A673 (cell line): ENCODE data around the gene MDM2. TPM values are rescaled to one million over a fixed set of nuclear protein-coding genes. Genes with fewer than 3 reads are reported as not detected.
"Not testable (repeated sequence)": the region's sequence is repeated elsewhere in the genome, so short reads cannot be mapped to it uniquely, and the experiment has no call there.

Experiments
- BruUV-seq: library from RNA; stranded (reverse); fragments of 400-500 nt; replicated peaks from 2 replicates; lab custom pipeline; 2021; lab: Mats Ljungman, UMichigan
- CTCF ChIA-PET: fragments of 300-600 bp; sonication (Branson Sonifier 250); formaldehyde crosslinking; loops from one replicate; lab custom pipeline; 2022; ENCODE audit warnings: antibody characterized with exemption; lab: Charles Lee
- POLR2A ChIA-PET: fragments of 300-600 bp; sonication (Branson Sonifier 250); formaldehyde crosslinking; loops from one replicate; lab custom pipeline; 2022; ENCODE audit warnings: antibody characterized with exemption; ENCODE audit not compliant: low non-redundant PET; lab: Charles Lee
- DNase-seq: peaks from one replicate; pipeline ENCODE4 v3.0.0-alpha.2; 2015; ENCODE audit warnings: low spot score
- H3K27ac ChIP-seq: fragments of 200-600 bp; sonication (generic); 2 replicates; pipeline ENCODE4 v1.5.1; 2016; ENCODE audit warnings: mixed run types, low read depth, mild to moderate bottlenecking, mixed read lengths, antibody characterized with exemption, low read length; ENCODE audit not compliant: poor library complexity, severe bottlenecking
- H3K27me3 ChIP-seq: fragments of 200-600 bp; sonication (generic); replicated peaks from 2 replicates; pipeline ENCODE4 v1.6.1; 2017; ENCODE audit warnings: mixed run types, low read depth, mild to moderate bottlenecking, mixed read lengths, antibody characterized with exemption, low read length; ENCODE audit not compliant: insufficient read depth, poor library complexity
- H3K36me3 ChIP-seq: fragments of 200-600 bp; sonication (generic); 2 replicates; pipeline ENCODE4 v1.6.1; 2016; ENCODE audit warnings: mixed run types, mild to moderate bottlenecking, mixed read lengths, antibody characterized with exemption, low read length; ENCODE audit not compliant: insufficient read depth, poor library complexity, severe bottlenecking
- H3K4me1 ChIP-seq: fragments of 200-600 bp; sonication (generic); 2 replicates; pipeline ENCODE4 v1.6.1; 2017; ENCODE audit warnings: mixed run types, mild to moderate bottlenecking, mixed read lengths, antibody characterized with exemption, low read length; ENCODE audit not compliant: insufficient read depth, poor library complexity, severe bottlenecking
- H3K4me3 ChIP-seq: fragments of 200-600 bp; sonication (generic); 2 replicates; pipeline ENCODE4 v1.5.1; 2016; ENCODE audit warnings: low read depth, mixed run types, mild to moderate bottlenecking, mixed read lengths, low read length; ENCODE audit not compliant: poor library complexity, severe bottlenecking
- H3K9me3 ChIP-seq: fragments of 200-600 bp; sonication (generic); 2 replicates; pipeline ENCODE4 v1.6.1; 2016; ENCODE audit warnings: mixed run types, low read depth, mild to moderate bottlenecking, mixed read lengths, antibody characterized with exemption, low read length; ENCODE audit not compliant: poor library complexity, severe bottlenecking
- EZH2 ChIP-seq: fragments of 200-600 bp; sonication (generic); IDR thresholded peaks from 2 replicates; pipeline ENCODE4 v1.6.1; 2017; ENCODE audit warnings: borderline replicate concordance, low read depth, mild to moderate bottlenecking, mixed read lengths, antibody characterized with exemption, low read length; ENCODE audit not compliant: poor library complexity, severe bottlenecking
- intact Hi-C: fragments of 100-400 bp; cut with micrococcal nuclease; formaldehyde crosslinking; loops from one replicate; pipeline ENCODE4 v1.10.0; 2022; ENCODE audit not compliant: unreplicated experiment
- total RNA-seq: library from RNA; stranded (reverse); gene quantifications from 2 replicates; pipeline ENCODE4 v1.2.3, GENCODE V29; 2021
- TF ChIP-seq, protein P1 (sequence below): fragments of 300-800, 200-600 bp; sonication (generic); conservative IDR thresholded peaks from 2 replicates; pipeline ENCODE4 v1.5.1; 2017; ENCODE audit warnings: low read depth, mild to moderate bottlenecking, antibody characterized with exemption, low read length, moderate library complexity, mixed read lengths

Gene MDM2
- total RNA-seq, 1 experiment from 2014 or later, result 149 TPM

DNA sequence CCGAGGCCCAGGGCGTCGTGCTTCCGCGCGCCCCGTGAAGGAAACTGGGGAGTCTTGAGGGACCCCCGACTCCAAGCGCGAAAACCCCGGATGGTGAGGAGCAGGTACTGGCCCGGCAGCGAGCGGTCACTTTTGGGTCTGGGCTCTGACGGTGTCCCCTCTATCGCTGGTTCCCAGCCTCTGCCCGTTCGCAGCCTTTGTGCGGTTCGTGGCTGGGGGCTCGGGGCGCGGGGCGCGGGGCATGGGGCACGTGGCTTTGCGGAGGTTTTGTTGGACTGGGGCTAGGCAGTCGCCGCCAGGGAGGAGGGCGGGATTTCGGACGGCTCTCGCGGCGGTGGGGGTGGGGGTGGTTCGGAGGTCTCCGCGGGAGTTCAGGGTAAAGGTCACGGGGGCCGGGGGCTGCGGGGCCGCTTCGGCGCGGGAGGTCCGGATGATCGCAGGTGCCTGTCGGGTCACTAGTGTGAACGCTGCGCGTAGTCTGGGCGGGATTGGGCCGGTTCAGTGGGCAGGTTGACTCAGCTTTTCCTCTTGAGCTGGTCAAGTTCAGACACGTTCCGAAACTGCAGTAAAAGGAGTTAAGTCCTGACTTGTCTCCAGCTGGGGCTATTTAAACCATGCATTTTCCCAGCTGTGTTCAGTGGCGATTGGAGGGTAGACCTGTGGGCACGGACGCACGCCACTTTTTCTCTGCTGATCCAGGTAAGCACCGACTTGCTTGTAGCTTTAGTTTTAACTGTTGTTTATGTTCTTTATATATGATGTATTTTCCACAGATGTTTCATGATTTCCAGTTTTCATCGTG is 612 bp downstream of the MDM2 start:
- TSS peak; percentile 51 for BruUV-seq
- POLR2A ChIA-PET, result interaction anchor here (0.6 kb wide), 2 partner anchors 9 to 548 kb away, joined by 3 to 5 read pairs; no protein-coding TSS in a partner anchor
- CTCF ChIA-PET, result interaction anchor here (0.6 to 1.3 kb wide), 5 partner anchors 22 to 553 kb away, joined by 4 to 11 read pairs (median 5); no protein-coding TSS in a partner anchor

DNA sequence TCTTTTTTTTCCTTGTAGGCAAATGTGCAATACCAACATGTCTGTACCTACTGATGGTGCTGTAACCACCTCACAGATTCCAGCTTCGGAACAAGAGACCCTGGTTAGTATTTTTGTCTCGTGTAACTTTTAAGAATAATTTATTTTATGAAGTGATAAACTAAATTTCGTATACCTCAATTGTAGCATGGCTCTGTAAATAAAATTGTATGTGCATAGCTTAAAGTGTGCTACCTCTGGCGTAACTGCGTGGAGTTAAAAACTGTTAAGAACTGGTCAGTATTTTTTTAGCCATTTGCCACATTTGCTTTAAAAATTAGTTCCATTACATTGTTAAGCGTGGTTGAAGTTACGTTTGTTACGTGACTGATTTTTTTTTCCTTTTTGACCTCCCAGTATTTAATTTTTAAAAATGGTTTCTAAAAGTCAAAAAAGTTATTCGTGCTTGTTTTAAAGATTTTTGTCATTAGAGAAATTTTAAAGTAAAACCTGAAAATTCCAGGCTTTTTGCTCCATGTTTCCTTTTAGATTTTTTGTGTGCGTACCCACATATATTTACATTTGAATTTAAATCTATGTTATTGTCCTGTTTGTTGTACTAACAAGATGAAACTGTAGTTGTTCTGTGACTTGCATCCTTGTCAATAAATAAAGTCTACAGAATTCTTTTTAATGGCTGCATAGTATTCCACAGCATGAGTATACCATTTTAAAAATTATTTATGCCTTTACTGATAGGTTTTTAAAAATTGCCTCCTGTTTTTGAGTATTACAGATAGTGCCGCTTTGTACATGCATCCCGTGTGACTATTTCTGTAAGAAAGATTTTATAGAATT is 1.4 kb downstream of the MDM2 start:
- Histone ChIP-seq H3K4me1 (no peaks in the 10 kb centered on the region), H3K27ac (peak overlapping the region; percentile 97), H3K27me3 (no peaks in the 10 kb centered on the region), H3K9me3 (no peaks in the 10 kb centered on the region), H3K4me3 (peak overlapping the region; percentile 99), H3K36me3 (peaks cover 51% of the 10 kb centered on the region)
- TF ChIP-seq EZH2, result no peak
- TF ChIP-seq, protein P1, sequence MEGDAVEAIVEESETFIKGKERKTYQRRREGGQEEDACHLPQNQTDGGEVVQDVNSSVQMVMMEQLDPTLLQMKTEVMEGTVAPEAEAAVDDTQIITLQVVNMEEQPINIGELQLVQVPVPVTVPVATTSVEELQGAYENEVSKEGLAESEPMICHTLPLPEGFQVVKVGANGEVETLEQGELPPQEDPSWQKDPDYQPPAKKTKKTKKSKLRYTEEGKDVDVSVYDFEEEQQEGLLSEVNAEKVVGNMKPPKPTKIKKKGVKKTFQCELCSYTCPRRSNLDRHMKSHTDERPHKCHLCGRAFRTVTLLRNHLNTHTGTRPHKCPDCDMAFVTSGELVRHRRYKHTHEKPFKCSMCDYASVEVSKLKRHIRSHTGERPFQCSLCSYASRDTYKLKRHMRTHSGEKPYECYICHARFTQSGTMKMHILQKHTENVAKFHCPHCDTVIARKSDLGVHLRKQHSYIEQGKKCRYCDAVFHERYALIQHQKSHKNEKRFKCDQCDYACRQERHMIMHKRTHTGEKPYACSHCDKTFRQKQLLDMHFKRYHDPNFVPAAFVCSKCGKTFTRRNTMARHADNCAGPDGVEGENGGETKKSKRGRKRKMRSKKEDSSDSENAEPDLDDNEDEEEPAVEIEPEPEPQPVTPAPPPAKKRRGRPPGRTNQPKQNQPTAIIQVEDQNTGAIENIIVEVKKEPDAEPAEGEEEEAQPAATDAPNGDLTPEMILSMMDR, result no peak
- CTCF ChIA-PET, result interaction anchor here (0.6 to 1.3 kb wide), 2 partner anchors 21 to 27 kb away, joined by 7 to 11 read pairs; no protein-coding TSS in a partner anchor
- POLR2A ChIA-PET, result no interaction called here
- DNase-seq, result no peak
- BruUV-seq, result no TSS peak
- intact Hi-C loops, result loop anchor here (10.0 kb wide), 1 partner anchor 585 kb away; the partner anchor contains the start of gene IL26

More for the DNA sequence above, 612 bp downstream of the MDM2 start:
- peak overlapping the region; percentile 99 for H3K4me3 ChIP-seq
- H3K9me3 ChIP-seq, result no peaks in the 10 kb centered on the region
- peak overlapping the region; percentile 97 for H3K27ac ChIP-seq
- intact Hi-C loops, result loop anchor here (10.0 kb wide), 1 partner anchor 584 kb away; the partner anchor contains the start of gene IL26
- H3K27me3 ChIP-seq, result no peaks in the 10 kb centered on the region
- TF ChIP-seq EZH2, result no peak
- TF ChIP-seq, protein P1, result no peak
- no peaks in the 10 kb centered on the region for H3K4me1 ChIP-seq
- peak; percentile 75 for DNase-seq
- H3K36me3 ChIP-seq, result peaks cover 43% of the 10 kb centered on the region

DNA sequence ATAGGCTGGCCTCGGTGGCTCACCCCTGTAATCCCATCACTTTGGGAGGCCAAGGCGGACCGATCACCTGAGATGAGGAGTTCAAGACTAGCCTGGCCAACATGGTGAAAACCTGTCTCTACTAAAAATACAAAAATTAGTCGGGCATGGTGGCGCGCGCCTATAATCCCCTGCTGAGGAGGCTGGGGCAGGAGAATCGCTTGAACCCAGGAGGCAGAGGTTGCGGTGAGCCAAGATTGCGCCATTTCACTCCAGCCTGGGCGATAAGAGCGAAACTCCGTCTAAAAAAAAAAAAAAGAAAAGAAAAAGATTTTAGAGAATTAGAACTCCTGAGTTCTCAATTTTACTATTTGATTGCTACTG is 2.0 kb downstream of the MDM2 start:
- DNase-seq, intact Hi-C loops, POLR2A ChIA-PET, H3K4me3 ChIP-seq, H3K27me3 ChIP-seq, H3K27ac ChIP-seq, H3K4me1 ChIP-seq, CTCF ChIA-PET, H3K9me3 ChIP-seq, BruUV-seq: not testable (repeated sequence)
- H3K36me3 ChIP-seq, result peaks cover 57% of the 10 kb centered on the region

DNA sequence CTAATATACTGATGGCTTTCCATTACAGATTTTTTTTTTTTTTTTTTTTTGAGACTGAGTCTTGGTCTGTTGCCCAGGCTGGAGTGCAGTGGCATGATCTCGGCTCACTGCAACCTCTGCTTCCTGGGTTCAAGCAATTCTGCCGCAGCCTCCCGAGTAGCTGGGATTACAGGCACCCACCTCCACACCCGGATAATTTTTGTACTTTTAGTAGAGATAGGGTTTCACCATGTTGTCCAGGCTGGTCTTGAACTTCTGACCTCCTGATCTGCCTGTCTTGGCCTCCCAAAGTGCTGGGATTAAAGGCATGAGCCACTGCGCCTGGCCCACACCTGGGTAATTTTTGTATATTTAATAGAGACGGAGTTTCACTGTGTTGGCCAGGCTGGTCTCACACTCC is 3.6 kb downstream of the MDM2 start:
- CTCF ChIA-PET, H3K9me3 ChIP-seq, DNase-seq, intact Hi-C loops, H3K27ac ChIP-seq, H3K4me1 ChIP-seq, H3K27me3 ChIP-seq, H3K4me3 ChIP-seq: not testable (repeated sequence)
- POLR2A ChIA-PET, result interaction anchor here (0.7 kb wide), 1 partner anchor 8 kb away, joined by 4 read pairs; no protein-coding TSS in a partner anchor
- TSS peak; percentile 9 for BruUV-seq
- H3K36me3 ChIP-seq, result peaks cover 73% of the 10 kb centered on the region
